Lower lobe of right lung (tissue), 2 donors: ENCODE data around the gene METTL6. TPM values are rescaled to one million over a fixed set of nuclear protein-coding genes. Genes with fewer than 3 reads are reported as not detected.
"Not testable (repeated sequence)": the region's sequence is repeated elsewhere in the genome, so short reads cannot be mapped to it uniquely, and the experiment has no call there.

Experiments used
- ATAC-seq, 2 donors: fragments of 200-7000 bp; cut with Tn5 transposase; one replicate each; pipeline ENCODE4 v1.9.1; 2020 to 2022; ENCODE audit warnings: mild to moderate bottlenecking in 2 of 2, moderate library complexity in 2 of 2
- DNase-seq: peaks from one replicate; pipeline ENCODE4 v3.0.0-alpha.2; 2020
- H3K27ac ChIP-seq: fragments of 200-600 bp; one replicate; pipeline ENCODE4 v1.8.0; 2022
- H3K27me3 ChIP-seq: fragments of 200-600 bp; one replicate; pipeline ENCODE4 v1.8.0; 2022; ENCODE audit warnings: low read depth
- H3K36me3 ChIP-seq: fragments of 200-600 bp; one replicate; pipeline ENCODE4 v1.8.0; 2022; ENCODE audit warnings: mild to moderate bottlenecking
- H3K4me1 ChIP-seq: fragments of 200-600 bp; one replicate; pipeline ENCODE4 v1.8.0; 2022
- H3K4me3 ChIP-seq: fragments of 200-600 bp; one replicate; pipeline ENCODE4 v1.8.0; 2022; ENCODE audit warnings: mild to moderate bottlenecking
- H3K9me3 ChIP-seq: fragments of 200-600 bp; one replicate; pipeline ENCODE4 v1.8.0; 2022
- intact Hi-C: fragments of 100-400 bp; cut with DNase I; formaldehyde crosslinking; loops from one replicate; pipeline ENCODE4 v1.11.0; 2022
- total RNA-seq: library from RNA; stranded (reverse); fragmentation: NEBNext Ultra II Directional; extraction: Animal tissue kit (Norgen Biotek cat#: 25700); gene quantifications from one replicate; pipeline ENCODE4 v1.2.1, GENCODE V29; 2021
- TF ChIP-seq, protein P1 (sequence below): fragments of 200-600 bp; IDR thresholded peaks from one replicate; pipeline ENCODE4 v1.8.0; 2022; ENCODE audit warnings: antibody characterized with exemption, mild to moderate bottlenecking
- donor health status: DM: no; HTN: yes; CAD: no; lungs with severe emphysema.

METTL6 gene
- total RNA-seq, 1 donor from 2014 or later, result 18.1 TPM

DNA sequence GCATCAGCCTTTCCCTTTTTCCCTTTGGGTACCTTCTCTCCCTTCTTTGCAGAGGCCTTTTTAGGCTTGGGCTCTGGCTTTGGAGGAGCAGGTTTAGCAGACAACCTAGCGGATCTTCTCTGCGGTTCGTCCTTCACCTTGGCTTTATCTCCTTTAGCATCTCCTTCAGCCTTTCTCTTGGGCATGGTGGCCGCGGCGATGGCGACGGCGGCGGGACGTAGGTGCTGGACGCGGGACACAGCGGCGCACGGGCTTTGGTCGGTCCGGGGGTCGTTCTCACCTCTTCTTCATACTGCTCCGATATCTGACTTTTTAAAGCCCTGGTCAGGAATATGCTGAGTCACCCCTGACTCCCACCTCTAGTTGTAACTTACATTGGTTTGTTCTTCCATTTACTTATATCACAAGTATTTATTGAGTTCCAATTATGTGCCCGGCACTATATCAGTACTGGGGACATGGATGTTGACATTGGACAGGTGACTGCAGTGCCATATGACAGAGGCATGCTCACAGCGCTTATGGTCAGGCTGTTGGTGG, 51.8 kb downstream of the METTL6 start:
- ATAC-seq, result no peak
- intact Hi-C loops, result loop anchor here (10.0 kb wide), 1 partner anchor 111 kb away; no protein-coding TSS in a partner anchor
- Histone ChIP-seq H3K36me3 (no peaks in the 10 kb centered on the region), H3K4me3 (no peak overlapping the region), H3K27ac (no peak overlapping the region), H3K27me3 (no peaks in the 10 kb centered on the region), H3K9me3 (no peaks in the 10 kb centered on the region), H3K4me1 (peaks cover 5% of the 10 kb centered on the region)
- TF ChIP-seq, protein P1, sequence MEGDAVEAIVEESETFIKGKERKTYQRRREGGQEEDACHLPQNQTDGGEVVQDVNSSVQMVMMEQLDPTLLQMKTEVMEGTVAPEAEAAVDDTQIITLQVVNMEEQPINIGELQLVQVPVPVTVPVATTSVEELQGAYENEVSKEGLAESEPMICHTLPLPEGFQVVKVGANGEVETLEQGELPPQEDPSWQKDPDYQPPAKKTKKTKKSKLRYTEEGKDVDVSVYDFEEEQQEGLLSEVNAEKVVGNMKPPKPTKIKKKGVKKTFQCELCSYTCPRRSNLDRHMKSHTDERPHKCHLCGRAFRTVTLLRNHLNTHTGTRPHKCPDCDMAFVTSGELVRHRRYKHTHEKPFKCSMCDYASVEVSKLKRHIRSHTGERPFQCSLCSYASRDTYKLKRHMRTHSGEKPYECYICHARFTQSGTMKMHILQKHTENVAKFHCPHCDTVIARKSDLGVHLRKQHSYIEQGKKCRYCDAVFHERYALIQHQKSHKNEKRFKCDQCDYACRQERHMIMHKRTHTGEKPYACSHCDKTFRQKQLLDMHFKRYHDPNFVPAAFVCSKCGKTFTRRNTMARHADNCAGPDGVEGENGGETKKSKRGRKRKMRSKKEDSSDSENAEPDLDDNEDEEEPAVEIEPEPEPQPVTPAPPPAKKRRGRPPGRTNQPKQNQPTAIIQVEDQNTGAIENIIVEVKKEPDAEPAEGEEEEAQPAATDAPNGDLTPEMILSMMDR, result no peak
- no peak for DNase-seq

DNA sequence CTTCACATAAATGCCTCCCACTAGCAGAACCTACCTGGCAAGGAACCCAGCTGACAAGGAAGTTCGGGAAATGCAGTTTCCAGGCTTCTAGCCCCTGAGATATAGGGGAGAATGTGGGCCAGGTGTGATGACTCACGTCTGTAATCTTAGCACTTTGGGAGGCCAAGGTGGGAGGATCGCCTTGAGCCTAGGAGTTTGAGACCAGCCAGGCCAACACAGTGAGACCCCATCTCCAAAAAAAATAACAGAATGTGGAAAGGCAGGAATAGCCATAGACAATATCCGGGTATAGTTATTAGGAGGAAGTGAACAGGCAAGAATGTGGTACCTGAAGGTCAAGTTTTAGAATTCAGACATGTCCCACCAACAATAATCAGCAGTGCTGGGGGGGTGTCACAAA, 54.4 kb downstream of the METTL6 start:
- intact Hi-C loops, result loop anchor here (10.0 kb wide), 1 partner anchor 108 kb away; no protein-coding TSS in a partner anchor
- Histone ChIP-seq H3K27ac (no peak overlapping the region), H3K27me3 (no peaks in the 10 kb centered on the region), H3K36me3 (no peaks in the 10 kb centered on the region), H3K4me3 (no peak overlapping the region), H3K9me3 (no peaks in the 10 kb centered on the region), H3K4me1 (peaks cover 17% of the 10 kb centered on the region)
- TF ChIP-seq, protein P1, result no peak
- DNase-seq (no peak), ATAC-seq (no peak)

DNA sequence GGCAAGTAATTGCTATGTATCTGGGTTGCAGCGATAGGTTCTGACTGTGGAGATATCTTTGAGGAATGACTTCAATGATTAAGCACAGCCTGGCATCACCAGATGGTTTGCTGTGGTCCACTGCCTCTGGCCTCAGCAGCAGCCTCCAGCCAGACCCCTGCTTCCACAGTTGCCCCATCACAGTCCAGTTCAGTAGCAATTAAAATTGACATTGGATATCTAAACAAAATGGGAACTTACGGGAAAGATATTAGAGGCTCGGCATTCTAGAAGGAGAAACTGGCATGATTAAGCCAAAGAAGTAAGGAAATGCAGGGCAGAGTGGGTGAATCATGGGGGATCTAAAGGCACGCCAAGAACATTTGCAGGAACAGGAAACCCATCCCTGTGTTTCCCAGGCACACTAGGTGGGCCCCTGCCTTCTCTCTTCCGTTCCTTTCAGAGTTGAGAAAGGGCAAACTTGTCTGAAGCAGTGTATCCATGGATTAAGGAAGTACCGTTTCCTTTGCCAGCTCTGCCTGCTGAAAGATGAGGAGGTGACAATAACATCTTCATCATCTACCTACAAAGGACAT, 58.7 kb downstream of the METTL6 start:
- Histone ChIP-seq H3K27me3 (no peaks in the 10 kb centered on the region), H3K4me3 (no peak overlapping the region), H3K36me3 (no peaks in the 10 kb centered on the region), H3K9me3 (no peaks in the 10 kb centered on the region), H3K4me1 (peaks cover 13% of the 10 kb centered on the region), H3K27ac (peak overlapping the region; percentile 39)
- intact Hi-C loops, result no loop called here
- DNase-seq (no peak), ATAC-seq (peak in 1 of 2 donors; percentile 24)
- TF ChIP-seq, protein P1, result no peak

DNA sequence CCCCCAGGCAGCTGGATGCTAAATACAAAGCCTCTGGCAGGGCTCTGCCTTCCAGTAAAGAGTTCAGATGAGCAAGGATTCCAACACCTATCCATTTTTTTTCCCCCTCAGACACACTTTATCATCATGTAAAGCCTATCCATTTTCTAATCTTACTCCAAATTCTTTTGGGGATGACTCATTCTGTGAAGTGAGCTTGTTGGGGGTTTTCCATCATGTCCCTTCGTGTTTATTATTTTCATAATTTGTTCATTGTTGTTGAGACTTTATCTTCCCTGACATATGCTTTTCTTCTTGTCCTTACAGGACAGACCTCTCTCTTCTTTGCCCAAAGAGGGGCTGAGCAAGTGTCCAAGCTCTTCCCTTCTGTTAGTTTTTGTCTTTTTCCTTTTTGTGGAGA, 60.3 kb downstream of the METTL6 start:
- DNase-seq, result no peak
- Histone ChIP-seq H3K4me1 (peaks cover 15% of the 10 kb centered on the region), H3K36me3 (no peaks in the 10 kb centered on the region), H3K27me3 (no peaks in the 10 kb centered on the region), H3K4me3 (no peak overlapping the region), H3K9me3 (no peaks in the 10 kb centered on the region), H3K27ac (no peak overlapping the region)
- ATAC-seq, result no peak
- intact Hi-C loops, result no loop called here
- TF ChIP-seq, protein P1, result no peak

DNA sequence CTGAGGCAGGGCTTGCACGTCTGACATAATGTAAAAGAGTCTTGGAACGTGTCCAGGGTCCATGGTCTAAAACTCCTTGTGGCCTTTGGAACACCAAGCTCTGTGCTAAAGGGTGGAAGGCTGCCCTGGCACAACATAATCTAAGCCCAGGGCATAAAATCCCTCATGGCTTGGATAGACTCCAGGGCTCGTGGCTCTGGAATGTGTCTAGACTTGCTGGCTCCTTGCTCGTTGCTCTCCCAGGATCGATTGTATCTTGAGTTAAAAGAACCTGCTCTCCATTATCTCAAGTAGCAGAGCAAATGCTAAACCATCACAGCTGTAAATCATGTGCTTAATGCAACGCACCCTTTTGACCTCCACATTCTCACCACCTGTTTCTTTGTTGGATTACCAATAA, 63.3 kb downstream of the METTL6 start:
- H3K27ac ChIP-seq, H3K4me3 ChIP-seq, H3K36me3 ChIP-seq, intact Hi-C loops, H3K27me3 ChIP-seq, ATAC-seq, H3K9me3 ChIP-seq, DNase-seq: not testable (repeated sequence)
- H3K4me1 ChIP-seq, result peaks cover 25% of the 10 kb centered on the region

DNA sequence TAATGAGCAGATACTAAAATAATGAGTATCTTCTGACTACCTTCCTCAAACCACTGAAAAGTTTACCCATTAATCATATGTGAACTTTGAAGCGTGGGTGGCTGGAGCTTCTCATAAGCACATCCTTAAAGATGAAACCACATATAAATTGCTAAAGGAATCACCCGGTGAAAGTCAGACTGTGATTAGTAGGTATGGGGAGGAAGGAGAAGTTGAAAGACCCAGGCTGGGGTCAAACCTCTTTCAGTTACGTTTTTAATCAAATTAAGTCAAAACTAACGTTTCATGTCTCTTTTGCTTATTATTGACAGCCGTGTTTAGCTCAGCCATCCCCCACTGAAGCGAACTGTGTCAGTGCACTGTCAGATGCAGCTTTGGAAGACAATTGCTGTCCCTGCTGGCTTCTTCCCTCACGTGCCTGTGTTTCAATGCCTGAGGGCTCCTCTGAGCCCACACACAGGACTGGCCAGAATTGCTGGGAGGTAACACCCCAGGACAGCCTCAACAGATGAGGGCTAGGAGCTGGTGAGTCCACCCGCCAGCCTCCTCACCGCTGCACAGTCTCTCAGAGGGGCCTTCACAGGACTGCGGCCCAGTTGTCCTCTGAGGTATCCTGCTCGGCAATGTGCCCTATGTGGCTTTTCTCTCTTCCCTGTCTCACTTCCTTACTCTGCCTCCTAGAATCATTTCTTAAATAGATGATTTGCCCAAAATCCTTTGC, 65.7 kb downstream of the METTL6 start:
- TF ChIP-seq, protein P1, result no peak
- H3K36me3 ChIP-seq, result no peaks in the 10 kb centered on the region
- intact Hi-C loops, result no loop called here
- DNase-seq, result no peak
- H3K4me1 ChIP-seq, result peaks cover 16% of the 10 kb centered on the region
- peak overlapping the region; percentile 54 for H3K27ac ChIP-seq
- ATAC-seq, result peak; percentile 62 to 64
- H3K4me3 ChIP-seq, result no peak overlapping the region
- no peaks in the 10 kb centered on the region for H3K9me3 ChIP-seq
- no peaks in the 10 kb centered on the region for H3K27me3 ChIP-seq
